Fibroblast of pulmonary artery (primary cell): ENCODE results near the gene GNG7.

ENCODE experiments used
- DNase-seq: peaks from one replicate; pipeline ENCODE4 v3.0.0-alpha.2; 2010; ENCODE audit warnings: low read depth
- H3K4me3 ChIP-seq: replicated peaks from 2 replicates; pipeline ENCODE4 v1.5.1; 2011; ENCODE audit warnings: low read depth, mild to moderate bottlenecking, control low read depth, low read length, moderate library complexity
- TF ChIP-seq, protein P1 (sequence below): IDR thresholded peaks from 2 replicates; pipeline ENCODE4 v1.5.1; 2011; ENCODE audit warnings: mild to moderate bottlenecking, control low read depth, low read length, inconsistent platforms; ENCODE audit errors: missing control alignments

Gene GNG7

DNA sequence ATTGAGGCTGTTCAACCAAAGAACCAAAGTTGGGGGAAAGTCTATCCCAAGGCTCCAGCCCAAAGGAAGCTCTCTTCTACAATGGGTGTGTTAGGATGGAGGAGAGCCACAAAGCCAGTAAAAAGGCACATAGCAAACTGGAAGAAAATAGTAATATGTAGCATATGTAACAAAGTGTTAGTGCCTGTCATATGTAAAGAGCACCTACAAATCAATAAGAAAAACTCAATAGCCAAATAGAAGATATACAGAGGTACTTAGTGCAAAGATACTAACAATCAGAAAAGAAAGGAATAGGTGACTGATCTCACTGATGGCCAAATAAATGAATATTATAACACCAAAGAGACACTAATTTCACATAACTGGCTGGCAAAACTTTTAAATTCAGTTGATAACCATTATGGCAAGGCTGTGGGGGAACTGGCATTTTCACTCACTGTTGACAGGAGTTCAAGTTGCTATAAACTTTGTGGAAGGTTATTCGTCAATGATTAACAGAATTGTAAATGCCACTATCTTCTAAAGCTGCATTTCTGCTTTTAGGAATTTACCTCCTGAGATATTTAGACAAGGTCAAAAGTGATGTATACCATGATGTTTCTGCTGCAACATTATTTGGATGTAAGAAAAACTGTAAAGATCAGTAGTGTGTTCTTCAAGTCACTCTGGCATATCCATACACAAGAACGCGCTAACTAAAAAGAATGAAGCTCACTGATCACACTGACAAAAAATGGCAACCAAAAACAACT, 110.8 kb downstream of the GNG7 start:
- no peak for DNase-seq
- TF ChIP-seq, protein P1, sequence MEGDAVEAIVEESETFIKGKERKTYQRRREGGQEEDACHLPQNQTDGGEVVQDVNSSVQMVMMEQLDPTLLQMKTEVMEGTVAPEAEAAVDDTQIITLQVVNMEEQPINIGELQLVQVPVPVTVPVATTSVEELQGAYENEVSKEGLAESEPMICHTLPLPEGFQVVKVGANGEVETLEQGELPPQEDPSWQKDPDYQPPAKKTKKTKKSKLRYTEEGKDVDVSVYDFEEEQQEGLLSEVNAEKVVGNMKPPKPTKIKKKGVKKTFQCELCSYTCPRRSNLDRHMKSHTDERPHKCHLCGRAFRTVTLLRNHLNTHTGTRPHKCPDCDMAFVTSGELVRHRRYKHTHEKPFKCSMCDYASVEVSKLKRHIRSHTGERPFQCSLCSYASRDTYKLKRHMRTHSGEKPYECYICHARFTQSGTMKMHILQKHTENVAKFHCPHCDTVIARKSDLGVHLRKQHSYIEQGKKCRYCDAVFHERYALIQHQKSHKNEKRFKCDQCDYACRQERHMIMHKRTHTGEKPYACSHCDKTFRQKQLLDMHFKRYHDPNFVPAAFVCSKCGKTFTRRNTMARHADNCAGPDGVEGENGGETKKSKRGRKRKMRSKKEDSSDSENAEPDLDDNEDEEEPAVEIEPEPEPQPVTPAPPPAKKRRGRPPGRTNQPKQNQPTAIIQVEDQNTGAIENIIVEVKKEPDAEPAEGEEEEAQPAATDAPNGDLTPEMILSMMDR: no peak
- H3K4me3 ChIP-seq: no peak overlapping the region

DNA sequence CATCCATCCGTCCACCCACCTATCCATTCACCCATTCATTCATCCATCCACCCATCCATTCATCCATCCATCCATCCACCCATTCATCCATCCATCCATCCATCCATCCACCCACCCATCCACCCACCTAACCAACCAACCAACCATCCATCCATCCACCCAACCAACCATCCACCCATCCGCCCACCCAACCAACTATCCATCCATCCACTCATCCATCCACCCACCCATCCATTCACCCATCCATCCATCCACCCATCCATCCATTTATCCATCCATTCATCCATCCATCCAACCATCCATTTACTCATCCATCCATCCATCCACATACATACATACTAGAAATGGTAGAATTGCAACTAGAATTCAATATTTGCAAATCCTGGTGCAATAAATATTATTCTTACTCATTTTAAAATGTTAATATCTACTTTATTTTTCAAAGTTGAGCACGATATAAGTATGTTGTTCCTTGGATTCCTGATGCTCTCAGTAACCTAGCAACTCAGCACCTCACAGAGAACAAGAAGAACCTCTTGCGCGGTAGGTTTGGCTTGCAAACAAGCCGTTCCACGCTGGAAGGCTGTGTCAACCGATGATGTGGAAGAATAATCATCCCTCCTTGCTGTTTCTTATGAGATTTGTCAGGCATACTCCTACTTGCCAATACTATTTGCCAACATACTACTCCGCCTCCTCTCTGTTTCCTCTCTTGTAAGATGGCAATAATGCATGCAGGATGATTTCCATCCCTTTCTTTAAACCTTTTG, 111.7 kb downstream of the GNG7 start:
- no peak overlapping the region for H3K4me3 ChIP-seq
- TF ChIP-seq, protein P1: no peak

DNA sequence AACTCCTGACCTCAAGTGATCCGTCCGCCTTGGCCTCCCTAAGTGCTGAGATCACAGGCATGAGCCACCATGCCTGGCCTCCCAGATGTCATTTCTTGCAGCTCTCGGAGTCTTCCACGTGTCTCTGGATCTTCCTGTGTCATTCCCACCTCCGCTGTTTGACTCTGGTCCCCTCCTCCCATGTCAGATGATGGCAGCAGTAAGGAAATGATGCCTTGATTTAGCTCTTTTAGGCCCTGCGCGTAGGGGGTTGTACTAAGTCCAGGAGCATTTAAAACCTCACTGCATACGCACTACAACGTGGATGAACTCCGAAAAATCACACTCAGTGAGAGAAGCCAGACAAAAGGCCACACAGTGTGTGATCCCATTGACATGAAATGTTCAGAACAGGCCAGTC, 113.1 kb downstream of the GNG7 start:
- H3K4me3 ChIP-seq: no peak overlapping the region
- TF ChIP-seq, protein P1: no peak
- DNase-seq: no peak

More for the DNA sequence above, 111.7 kb downstream of the GNG7 start:
- DNase-seq: no peak

DNA sequence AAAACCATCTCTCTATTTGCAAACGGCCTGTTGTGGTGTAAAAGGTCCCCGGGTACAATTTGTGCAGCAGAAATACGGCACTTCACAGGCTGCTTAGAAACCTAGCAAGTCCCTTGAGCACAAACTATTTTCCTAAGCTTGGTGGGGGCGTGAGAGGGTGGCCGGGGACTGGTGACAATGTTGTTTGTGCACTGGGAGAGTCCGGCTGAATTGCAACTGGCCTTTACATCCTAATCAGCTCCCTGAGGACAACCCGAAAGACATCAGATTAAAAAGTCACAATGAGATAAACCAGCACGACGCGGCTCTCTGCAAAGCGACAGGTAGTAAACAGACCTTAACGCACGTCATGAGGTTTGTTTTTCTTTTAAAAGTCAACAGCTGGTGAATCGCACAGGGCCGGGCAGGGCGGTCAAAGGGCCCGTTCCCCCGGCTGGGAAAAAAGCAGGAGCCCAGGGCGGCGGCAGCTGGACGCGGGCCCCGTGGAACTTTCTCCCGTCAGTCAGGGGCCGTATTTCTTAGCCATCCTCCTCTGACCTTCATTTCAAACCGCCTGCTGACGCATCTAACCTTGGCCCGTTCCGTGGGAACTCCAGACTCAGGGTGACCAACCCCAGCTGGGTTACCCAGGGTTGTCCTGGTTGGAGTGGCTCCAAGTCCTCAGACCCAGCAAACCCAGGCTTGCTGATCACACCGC, 114.3 kb downstream of the GNG7 start:
- TF ChIP-seq, protein P1: no peak
- H3K4me3 ChIP-seq: no peak overlapping the region
- DNase-seq: peak; percentile 86

DNA sequence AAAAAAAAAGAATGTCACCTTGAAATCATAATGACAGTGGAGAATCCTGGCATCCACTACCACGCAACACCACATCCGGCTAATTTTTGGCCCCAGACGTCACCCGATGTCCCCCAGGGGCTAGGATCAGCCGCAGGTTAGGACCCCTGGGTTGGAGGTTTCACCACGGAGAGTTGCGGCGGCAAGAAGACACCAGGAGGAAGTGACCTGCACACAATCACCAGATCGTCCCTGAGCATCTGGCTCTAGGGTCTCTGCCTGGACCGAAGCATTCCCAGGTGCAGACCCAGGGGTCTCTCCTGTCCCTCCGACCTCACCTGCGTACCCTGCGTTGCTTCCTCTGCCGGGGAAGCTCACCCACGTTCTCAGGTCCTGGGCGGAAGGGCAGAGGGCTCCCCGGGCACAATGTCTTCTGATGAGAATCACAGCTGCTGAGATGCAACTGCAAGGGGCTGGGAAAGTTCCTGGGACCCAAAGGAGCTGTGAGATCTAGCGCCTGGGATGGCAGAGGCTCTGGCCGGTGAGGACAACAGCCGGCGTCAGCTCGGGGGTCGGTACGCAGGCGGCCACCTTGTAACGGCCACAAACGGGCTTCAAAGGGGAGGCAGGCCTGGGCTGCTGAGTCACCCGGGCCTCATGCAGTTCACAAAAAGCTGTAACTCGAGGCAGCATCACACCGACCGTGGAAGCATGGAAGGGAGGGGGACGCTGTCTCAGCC, 115.3 kb downstream of the GNG7 start:
- TF ChIP-seq, protein P1: no peak
- H3K4me3 ChIP-seq: no peak overlapping the region
- no peak for DNase-seq

DNA sequence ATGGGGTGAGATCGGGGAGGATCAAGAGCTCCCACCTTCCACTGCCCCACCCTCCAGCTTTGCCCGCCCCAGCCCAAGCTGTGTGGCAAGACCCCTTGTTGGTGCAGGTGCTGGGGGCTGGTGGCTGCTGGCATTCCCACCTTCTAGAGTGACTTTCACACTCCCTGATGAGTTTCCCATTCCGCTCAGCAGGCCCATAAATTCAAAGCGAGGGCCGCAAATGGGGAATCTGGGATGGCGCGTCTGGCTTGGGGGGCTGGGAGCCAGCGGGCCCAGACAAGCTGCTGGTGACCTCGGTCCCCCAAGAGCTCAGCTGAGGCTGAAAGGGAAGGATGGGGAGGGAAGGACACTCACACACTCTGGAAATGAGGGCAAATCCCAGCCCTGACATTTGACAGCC, 116.3 kb downstream of the GNG7 start:
- DNase-seq: no peak
- H3K4me3 ChIP-seq: no peak overlapping the region
- TF ChIP-seq, protein P1: no peak
